GM04504 (cell line): Measurements from ENCODE around the gene ASB13.
"Not testable (repeated sequence)": the region's sequence is repeated elsewhere in the genome, so short reads cannot be mapped to it uniquely, and the experiment has no call there.

ENCODE experiments used
- DNase-seq: peaks from one replicate; pipeline ENCODE4 v3.0.0-alpha.2; 2012; ENCODE audit warnings: low read depth

Gene ASB13

GRCh38 chr10:5623081-5623748 lies 43.2 kb downstream of the ASB13 start:
- no peak for DNase-seq

- DNase-seq = no peak
Observed at GRCh38 chr10:5622186-5622960, 44.0 kb downstream of the ASB13 start.

- not testable (repeated sequence) for DNase-seq
Observed at GRCh38 chr10:5621371-5621770, 45.0 kb downstream of the ASB13 start.

GRCh38 chr10:5620966-5621365 lies 45.4 kb downstream of the ASB13 start:
- no peak for DNase-seq

- DNase-seq = no peak
Observed at GRCh38 chr10:5620223-5620721, 46.1 kb downstream of the ASB13 start.

- DNase-seq = no peak
Observed at GRCh38 chr10:5619362-5620211, 46.8 kb downstream of the ASB13 start.

- no peak for DNase-seq
Observed at GRCh38 chr10:5618829-5619228, 47.6 kb downstream of the ASB13 start.

- no peak for DNase-seq
Observed at GRCh38 chr10:5618042-5618441, 48.4 kb downstream of the ASB13 start.

- DNase-seq = no peak
Observed at GRCh38 chr10:5617521-5617920, 48.9 kb downstream of the ASB13 start.

- DNase-seq = no peak
Observed at GRCh38 chr10:5616836-5617235, 49.6 kb downstream of the ASB13 start.

- no peak for DNase-seq
Observed at GRCh38 chr10:5616046-5616445, 50.3 kb downstream of the ASB13 start.

- DNase-seq = no peak
Observed at GRCh38 chr10:5615316-5615715, 51.1 kb downstream of the ASB13 start.

- DNase-seq = peak; percentile 39
Observed at GRCh38 chr10:5614155-5614721, 52.2 kb downstream of the ASB13 start.

- DNase-seq = no peak
Observed at GRCh38 chr10:5613481-5614154, 52.8 kb downstream of the ASB13 start.

- DNase-seq = no peak
Observed at GRCh38 chr10:5611899-5612680, 54.3 kb downstream of the ASB13 start.

- no peak for DNase-seq
Observed at GRCh38 chr10:5609952-5610616, 56.3 kb downstream of the ASB13 start.

- no peak for DNase-seq
Observed at GRCh38 chr10:5608608-5609220, 57.7 kb downstream of the ASB13 start.

- DNase-seq = no peak
Observed at GRCh38 chr10:5607594-5607993, 58.8 kb downstream of the ASB13 start.

- DNase-seq = no peak
Observed at GRCh38 chr10:5606864-5607263, 59.5 kb downstream of the ASB13 start.

- no peak for DNase-seq
Observed at GRCh38 chr10:5606321-5606720, 60.1 kb downstream of the ASB13 start.
